OCI-LY3 (cell line): Measurements from ENCODE around the gene SYNE1.

Experiments
- EZH2phosphoT487 ChIP-seq: fragments of 200-600 bp; shearing (Covaris generic); IDR thresholded peaks from 2 replicates; pipeline ENCODE4 v1.6.1; 2018; ENCODE audit warnings: antibody characterized with exemption, mixed run types, low read depth
- TF ChIP-seq, protein P1 (sequence below): fragments of 200-600, 300-600 bp; sonication (generic); IDR thresholded peaks from 2 replicates; pipeline ENCODE4 v1.5.1; 2014; ENCODE audit warnings: antibody characterized with exemption, low read length, low read depth

DNA sequence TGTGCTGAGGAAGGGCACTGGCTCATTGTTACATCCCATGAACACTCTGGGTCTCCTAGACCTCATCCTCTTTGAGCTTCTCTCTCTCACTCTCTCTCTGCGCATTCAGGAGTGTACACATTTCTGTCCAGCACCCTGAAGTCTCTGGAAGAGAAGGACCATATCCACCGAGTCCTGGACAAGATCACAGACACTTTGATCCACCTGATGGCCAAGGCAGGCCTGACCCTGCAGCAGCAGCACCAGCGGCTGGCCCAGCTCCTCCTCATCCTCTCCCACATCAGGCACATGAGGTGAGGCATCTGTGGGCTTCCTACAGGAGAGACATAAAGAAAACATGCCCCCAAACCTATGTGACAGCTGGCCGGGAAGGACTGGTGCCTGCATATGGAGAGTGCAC is 542.9 kb downstream of the SYNE1 start:
- TF ChIP-seq, protein P1, sequence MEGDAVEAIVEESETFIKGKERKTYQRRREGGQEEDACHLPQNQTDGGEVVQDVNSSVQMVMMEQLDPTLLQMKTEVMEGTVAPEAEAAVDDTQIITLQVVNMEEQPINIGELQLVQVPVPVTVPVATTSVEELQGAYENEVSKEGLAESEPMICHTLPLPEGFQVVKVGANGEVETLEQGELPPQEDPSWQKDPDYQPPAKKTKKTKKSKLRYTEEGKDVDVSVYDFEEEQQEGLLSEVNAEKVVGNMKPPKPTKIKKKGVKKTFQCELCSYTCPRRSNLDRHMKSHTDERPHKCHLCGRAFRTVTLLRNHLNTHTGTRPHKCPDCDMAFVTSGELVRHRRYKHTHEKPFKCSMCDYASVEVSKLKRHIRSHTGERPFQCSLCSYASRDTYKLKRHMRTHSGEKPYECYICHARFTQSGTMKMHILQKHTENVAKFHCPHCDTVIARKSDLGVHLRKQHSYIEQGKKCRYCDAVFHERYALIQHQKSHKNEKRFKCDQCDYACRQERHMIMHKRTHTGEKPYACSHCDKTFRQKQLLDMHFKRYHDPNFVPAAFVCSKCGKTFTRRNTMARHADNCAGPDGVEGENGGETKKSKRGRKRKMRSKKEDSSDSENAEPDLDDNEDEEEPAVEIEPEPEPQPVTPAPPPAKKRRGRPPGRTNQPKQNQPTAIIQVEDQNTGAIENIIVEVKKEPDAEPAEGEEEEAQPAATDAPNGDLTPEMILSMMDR, result no peak
- no peak for TF ChIP-seq EZH2phosphoT487
